ENCODE results near the gene CYGB. TPM values are rescaled to one million over a fixed set of nuclear protein-coding genes. Genes with fewer than 3 reads are reported as not detected.

The CYGB gene
- total RNA-seq, 5 donors from 2014 or later (not counting 1 experiment from before 2014, with no cell fraction given): 0.20 to 0.76 (median 0.65) TPM

DNA sequence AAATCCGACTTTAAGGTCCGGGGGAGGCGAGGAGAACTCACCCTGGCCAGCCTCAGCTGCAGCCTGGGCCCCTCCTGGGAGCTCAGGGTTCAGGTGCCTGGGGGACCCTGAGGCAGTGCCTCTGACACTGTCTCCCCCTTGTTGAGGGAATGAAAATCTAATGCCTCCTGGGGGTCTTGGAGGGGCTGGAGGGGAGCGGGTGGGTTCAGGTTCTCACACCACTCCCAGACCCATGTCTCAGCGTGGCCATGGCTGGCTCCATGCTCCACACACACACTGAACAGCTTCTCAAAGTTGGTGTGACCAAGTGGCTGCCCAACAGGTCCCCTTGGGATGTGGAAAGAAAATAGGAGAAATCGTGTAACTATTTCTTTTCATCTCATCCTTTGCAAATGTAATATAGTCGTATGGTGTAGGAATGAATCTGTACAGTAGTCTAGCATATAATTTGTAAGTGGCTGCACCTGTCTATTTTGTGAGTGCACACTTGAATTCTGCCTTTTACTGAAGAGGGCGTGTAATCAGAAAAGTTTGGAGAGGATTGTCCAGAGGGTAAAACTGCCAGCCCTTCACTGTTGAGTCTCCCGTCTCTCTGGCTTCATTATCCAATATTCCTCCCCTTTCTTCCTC is 1.5 kb upstream of the CYGB start:
- Mint-ChIP-seq H3K36me3 (no peaks in the 10 kb centered on the region), H3K9me3 (no peaks in the 10 kb centered on the region), H3K4me1 (peaks cover 5 to 15% (median 11%) of the 10 kb centered on the region in 3 donors), H3K27me3 (peaks cover 22 to 58% of the 10 kb centered on the region in 2 donors), H3K27ac (peak overlapping the region in 1 of 2 donors; percentile 63), H3K4me3 (peak overlapping the region; percentile 41 to 61 (median 59))
- WGBS (ENCODE audit: insufficient coverage): 98% methylated on average over 4 of the region's 9 CpGs
- Histone ChIP-seq H3K9me3 (no peaks in the 10 kb centered on the region), H3K27me3 (replicated peaks in 1 of 2; ENCODE audit: control insufficient read depth in 2 of 2, extremely low read depth in 1 of 2, insufficient read depth in 2 of 2, low read length in 1 of 2) (peaks cover 4 to 78% of the 10 kb centered on the region in 2 experiments), H3K27ac (ENCODE audit: low read length) (no peak overlapping the region), H3K4me1 (ENCODE audit: control insufficient read depth in 1 of 2, extremely low read depth in 1 of 2, insufficient read depth in 2 of 2, low read length in 2 of 2) (peaks cover 0 to 14% of the 10 kb centered on the region in 2 experiments), H3K36me3 (ENCODE audit: control insufficient read depth in 2 of 2, extremely low read depth in 1 of 2, insufficient read depth in 1 of 2, low read length in 1 of 2) (no peaks in the 10 kb centered on the region), H3K4me3 (ENCODE audit: control insufficient read depth in 1 of 2, extremely low read depth in 1 of 2, low read length in 1 of 2) (no peak overlapping the region)
- ATAC-seq (replicated peaks in 1 of 4): no peak
- no peak for DNase-seq
- POLR2A ChIA-PET: no interaction called here
- CTCF ChIA-PET: no interaction called here

GRCh38 chr17:76538281-76538931 is 897 bp upstream of the CYGB start:
- ChIA-PET POLR2A (no interaction called here), CTCF (no interaction called here)
- DNase-seq (no peak), ATAC-seq (replicated peaks in 1 of 4) (no peak)
- peaks cover 4 to 72% of the 10 kb centered on the region in 2 experiments for H3K27me3 ChIP-seq (replicated peaks in 1 of 2; ENCODE audit: control insufficient read depth in 2 of 2, extremely low read depth in 1 of 2, insufficient read depth in 2 of 2, low read length in 1 of 2)
- no peak overlapping the region for H3K27ac ChIP-seq (ENCODE audit: low read length)
- 35% methylated on average over 37 of the region's 37 CpGs for WGBS (ENCODE audit: insufficient coverage)
- H3K4me3 ChIP-seq (ENCODE audit: control insufficient read depth in 1 of 2, extremely low read depth in 1 of 2, low read length in 1 of 2): no peak overlapping the region
- peak overlapping the region; percentile 41 to 61 (median 59) for H3K4me3 Mint-ChIP-seq
- no peaks in the 10 kb centered on the region for H3K9me3 Mint-ChIP-seq
- peaks cover 17 to 53% of the 10 kb centered on the region in 2 donors for H3K27me3 Mint-ChIP-seq
- peaks cover 5 to 15% (median 11%) of the 10 kb centered on the region in 3 donors for H3K4me1 Mint-ChIP-seq
- H3K4me1 ChIP-seq (ENCODE audit: control insufficient read depth in 1 of 2, extremely low read depth in 1 of 2, insufficient read depth in 2 of 2, low read length in 2 of 2): peaks cover 0 to 14% of the 10 kb centered on the region in 2 experiments
- H3K36me3 ChIP-seq (ENCODE audit: control insufficient read depth in 2 of 2, extremely low read depth in 1 of 2, insufficient read depth in 1 of 2, low read length in 1 of 2): no peaks in the 10 kb centered on the region
- H3K36me3 Mint-ChIP-seq: no peaks in the 10 kb centered on the region
- no peaks in the 10 kb centered on the region for H3K9me3 ChIP-seq
- H3K27ac Mint-ChIP-seq: peak overlapping the region in 1 of 2 donors; percentile 63

DNA sequence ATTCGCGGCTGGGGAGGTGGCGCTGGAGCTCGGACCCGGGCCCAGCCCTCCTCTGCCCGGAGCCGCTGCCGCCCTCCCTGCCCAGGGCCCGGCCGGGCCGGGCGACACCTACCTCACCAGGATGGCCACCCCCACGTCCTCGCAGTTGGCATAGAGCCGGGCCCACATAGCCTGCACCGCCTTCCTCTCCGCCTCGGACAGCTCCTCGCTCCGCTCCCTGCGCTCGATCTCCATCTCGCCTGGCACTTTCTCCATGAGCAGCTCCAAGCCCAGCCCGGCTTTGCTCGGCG is 276 bp downstream of the CYGB start:
- no peak overlapping the region for H3K27ac ChIP-seq (ENCODE audit: low read length)
- 36% methylated on average over 26 of the region's 26 CpGs for WGBS (ENCODE audit: insufficient coverage)
- no peak for DNase-seq
- no peaks in the 10 kb centered on the region for H3K9me3 ChIP-seq
- Mint-ChIP-seq H3K9me3 (no peaks in the 10 kb centered on the region), H3K27ac (no peak overlapping the region), H3K36me3 (no peaks in the 10 kb centered on the region), H3K4me3 (peak overlapping the region in 1 of 3 donors; percentile 30), H3K27me3 (peaks cover 17 to 53% of the 10 kb centered on the region in 2 donors), H3K4me1 (peaks cover 5 to 15% (median 11%) of the 10 kb centered on the region in 3 donors)
- ATAC-seq (replicated peaks in 1 of 4): peak in 2 of 4 experiments; percentile 5 to 7
- ChIA-PET CTCF (no interaction called here), POLR2A (no interaction called here)
- H3K36me3 ChIP-seq (ENCODE audit: control insufficient read depth in 2 of 2, extremely low read depth in 1 of 2, insufficient read depth in 1 of 2, low read length in 1 of 2): no peaks in the 10 kb centered on the region
- H3K4me1 ChIP-seq (ENCODE audit: control insufficient read depth in 1 of 2, extremely low read depth in 1 of 2, insufficient read depth in 2 of 2, low read length in 2 of 2): peaks cover 0 to 14% of the 10 kb centered on the region in 2 experiments
- no peak overlapping the region for H3K4me3 ChIP-seq (ENCODE audit: control insufficient read depth in 1 of 2, extremely low read depth in 1 of 2, low read length in 1 of 2)
- H3K27me3 ChIP-seq (replicated peaks in 1 of 2; ENCODE audit: control insufficient read depth in 2 of 2, extremely low read depth in 1 of 2, insufficient read depth in 2 of 2, low read length in 1 of 2): peaks cover 4 to 60% of the 10 kb centered on the region in 2 experiments

- Histone ChIP-seq H3K36me3 (ENCODE audit: control insufficient read depth in 2 of 2, extremely low read depth in 1 of 2, insufficient read depth in 1 of 2, low read length in 1 of 2) (no peaks in the 10 kb centered on the region), H3K4me1 (ENCODE audit: control insufficient read depth in 1 of 2, extremely low read depth in 1 of 2, insufficient read depth in 2 of 2, low read length in 2 of 2) (peaks cover 0 to 14% of the 10 kb centered on the region in 2 experiments), H3K27ac (ENCODE audit: low read length) (no peak overlapping the region), H3K4me3 (ENCODE audit: control insufficient read depth in 1 of 2, extremely low read depth in 1 of 2, low read length in 1 of 2) (no peak overlapping the region), H3K9me3 (no peaks in the 10 kb centered on the region), H3K27me3 (replicated peaks in 1 of 2; ENCODE audit: control insufficient read depth in 2 of 2, extremely low read depth in 1 of 2, insufficient read depth in 2 of 2, low read length in 1 of 2) (peaks cover 4 to 60% of the 10 kb centered on the region in 2 experiments)
- Mint-ChIP-seq H3K27ac (peak overlapping the region in 1 of 2 donors; percentile 16), H3K4me1 (peaks cover 5 to 15% (median 14%) of the 10 kb centered on the region in 3 donors), H3K27me3 (peaks cover 16 to 47% of the 10 kb centered on the region in 2 donors), H3K9me3 (no peaks in the 10 kb centered on the region), H3K4me3 (peak overlapping the region in 1 of 3 donors; percentile 30), H3K36me3 (no peaks in the 10 kb centered on the region)
- WGBS (ENCODE audit: insufficient coverage): 91% methylated on average over 18 of the region's 25 CpGs
- ChIA-PET CTCF (no interaction called here), POLR2A (interaction anchor here in 1 of 2 donors (0.6 kb wide), 1 partner anchor 676 kb away, joined by 5 read pairs; no protein-coding TSS in a partner anchor)
- no peak for DNase-seq
- ATAC-seq (replicated peaks in 1 of 4): no peak
Observed at GRCh38 chr17:76536511-76537287, 810 bp downstream of the CYGB start.

DNA sequence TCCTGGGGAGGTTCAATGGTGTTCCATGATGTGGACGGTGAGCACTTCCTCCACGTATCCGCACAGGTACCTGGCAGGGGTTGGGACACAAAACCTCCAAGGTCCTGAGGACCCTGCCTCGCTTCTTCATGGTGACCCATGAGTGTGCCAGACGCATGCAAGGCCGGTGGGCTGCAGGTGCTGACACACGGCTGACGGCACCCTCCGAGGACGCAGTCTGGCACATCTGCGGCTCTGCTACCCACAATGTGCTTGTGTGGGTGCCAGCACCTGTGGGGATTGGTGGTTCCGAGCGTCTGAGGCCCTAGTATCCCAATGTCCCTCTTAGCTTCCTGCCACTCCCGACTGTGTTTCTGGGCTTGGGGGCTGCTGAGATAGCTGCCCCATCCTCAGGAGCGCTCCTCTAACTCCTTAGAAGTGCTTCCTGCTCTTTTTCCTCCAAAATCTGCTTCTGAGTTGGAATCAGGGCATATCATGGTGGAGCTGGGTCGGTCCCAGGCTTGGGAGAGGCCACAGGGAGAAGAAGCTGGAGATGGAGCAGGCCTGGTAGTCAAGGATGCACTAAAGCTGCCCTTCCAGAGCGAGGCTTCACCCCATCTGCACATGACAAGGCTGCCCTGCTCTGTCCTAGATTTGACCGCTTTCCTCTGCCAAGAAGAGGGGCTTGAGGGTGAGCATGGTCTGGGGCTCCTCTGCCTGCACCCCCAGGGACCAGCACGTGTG is 1.6 kb downstream of the CYGB start:
- ChIA-PET POLR2A (interaction anchor here in 1 of 2 donors (0.6 kb wide), 1 partner anchor 675 kb away, joined by 5 read pairs; no protein-coding TSS in a partner anchor), CTCF (no interaction called here)
- WGBS (ENCODE audit: insufficient coverage): 80% methylated on average over 16 of the region's 19 CpGs
- H3K27ac ChIP-seq (ENCODE audit: low read length): no peak overlapping the region
- H3K27ac Mint-ChIP-seq: peak overlapping the region in 1 of 2 donors; percentile 16
- H3K4me3 Mint-ChIP-seq: no peak overlapping the region
- peaks cover 0 to 14% of the 10 kb centered on the region in 2 experiments for H3K4me1 ChIP-seq (ENCODE audit: control insufficient read depth in 1 of 2, extremely low read depth in 1 of 2, insufficient read depth in 2 of 2, low read length in 2 of 2)
- peaks cover 5 to 16% (median 15%) of the 10 kb centered on the region in 3 donors for H3K4me1 Mint-ChIP-seq
- DNase-seq (no peak), ATAC-seq (replicated peaks in 1 of 4) (no peak)
- no peaks in the 10 kb centered on the region for H3K9me3 ChIP-seq
- no peak overlapping the region for H3K4me3 ChIP-seq (ENCODE audit: control insufficient read depth in 1 of 2, extremely low read depth in 1 of 2, low read length in 1 of 2)
- H3K9me3 Mint-ChIP-seq: no peaks in the 10 kb centered on the region
- no peaks in the 10 kb centered on the region for H3K36me3 ChIP-seq (ENCODE audit: control insufficient read depth in 2 of 2, extremely low read depth in 1 of 2, insufficient read depth in 1 of 2, low read length in 1 of 2)
- H3K27me3 Mint-ChIP-seq: peaks cover 13 to 43% of the 10 kb centered on the region in 2 donors
- H3K36me3 Mint-ChIP-seq: no peaks in the 10 kb centered on the region
- peaks cover 4 to 58% of the 10 kb centered on the region in 2 experiments for H3K27me3 ChIP-seq (replicated peaks in 1 of 2; ENCODE audit: control insufficient read depth in 2 of 2, extremely low read depth in 1 of 2, insufficient read depth in 2 of 2, low read length in 1 of 2)
